Panc1 (cell line): ENCODE results near the gene MOB3C.

Experiments used
- CTCF ChIP-seq: fragments of 450-650 bp; IDR thresholded peaks from 2 replicates; pipeline ENCODE4 v1.5.1; 2017; ENCODE audit warnings: mild to moderate bottlenecking
- POLR2AphosphoS5 ChIP-seq: IDR thresholded peaks from 2 replicates; pipeline ENCODE4 v1.6.1; 2012; ENCODE audit warnings: mild to moderate bottlenecking, low read depth, low read length, moderate library complexity

GRCh38 chr1:46589529-46589928 is 27.1 kb downstream of the MOB3C start:
- TF ChIP-seq POLR2AphosphoS5 (no peak), CTCF (no peak)
